Gastroesophageal sphincter (tissue), 4 donors: ENCODE measurements around the gene SMARCAL1. TPM values are rescaled to one million over a fixed set of nuclear protein-coding genes. Genes with fewer than 3 reads are reported as not detected.

ENCODE experiments used
- ATAC-seq: fragments of 150-250 bp; one replicate; pipeline ENCODE4 v1.9.1; 2016; ENCODE audit warnings: mild to moderate bottlenecking, moderate library complexity
- H3K27ac ChIP-seq, 4 donors: fragments of 200-600 bp; sonication (generic) in 3 of 4; 1 replicate in 3 of 4; 2 replicates in 1 of 4; pipeline ENCODE4 v1.5.1; 2016 to 2019
- H3K27me3 ChIP-seq: fragments of 200-600 bp; sonication (generic); one replicate; pipeline ENCODE4 v1.5.1; 2019
- H3K36me3 ChIP-seq, 2 donors: fragments of 200-600 bp; sonication (generic); one replicate each; pipeline ENCODE4 v1.5.1; 2019; ENCODE audit warnings: control low read depth in 1 of 2
- H3K4me1 ChIP-seq, 3 donors: fragments of 200-600 bp; sonication (generic); 1 replicate in 2 of 3; 2 replicates in 1 of 3; pipeline ENCODE4 v1.5.1; 2016 to 2019; ENCODE audit warnings: control low read depth in 2 of 3
- H3K4me3 ChIP-seq, 2 donors: fragments of 200-600 bp; sonication (generic); one replicate each; pipeline ENCODE4 v1.5.1; 2019; ENCODE audit warnings: mild to moderate bottlenecking in 1 of 2, moderate library complexity in 1 of 2
- H3K9me3 ChIP-seq, 3 donors: fragments of 200-600 bp; sonication (generic); one replicate each; pipeline ENCODE4 v1.5.1; 2017 to 2019; ENCODE audit warnings: control low read depth in 2 of 3
- EP300 ChIP-seq: sonication (generic); formaldehyde crosslinking; IDR thresholded peaks from one replicate; pipeline ENCODE4 v1.6.1; 2017; ENCODE audit warnings: antibody characterized with exemption, mild to moderate bottlenecking
- POLR2A ChIP-seq, 2 donors: fragments of 450-650 bp; IDR thresholded peaks; one replicate each; pipeline ENCODE4 v1.6.1; 2017; ENCODE audit warnings: antibody characterized with exemption in 2 of 2, mild to moderate bottlenecking in 2 of 2, moderate library complexity in 1 of 2
- POLR2AphosphoS5 ChIP-seq: sonication (generic); formaldehyde crosslinking; IDR thresholded peaks from one replicate; pipeline ENCODE4 v1.6.1; 2017; ENCODE audit warnings: antibody characterized with exemption
- WGBS, 2 donors: methylation state at CpG; one replicate each; pipeline ENCODE4 v1.1.5; 2018; ENCODE audit warnings: low coverage in 1 of 2; 5-methylcytosine and 5-hydroxymethylcytosine counted together
- total RNA-seq, 4 donors: library from RNA; depleted of rRNA; stranded (reverse); fragments of >200 nt; gene quantifications; one replicate each; pipeline ENCODE4 v1.1.0, GENCODE V29; 2016
- TF ChIP-seq, protein P1 (sequence below), 4 experiments: fragments of 200-600 bp in 2 of 4; fragments of 450-650 bp in 2 of 4; sonication (generic) in 1 of 4; IDR thresholded peaks; one replicate each; pipeline ENCODE4 v1.5.1; 2017 to 2019; ENCODE audit warnings: antibody characterized with exemption in 4 of 4, mild to moderate bottlenecking in 2 of 4, moderate library complexity in 2 of 4

The SMARCAL1 gene
- total RNA-seq, 4 donors from 2014 or later: 7.5 to 14.7 (median 10.7) TPM

DNA sequence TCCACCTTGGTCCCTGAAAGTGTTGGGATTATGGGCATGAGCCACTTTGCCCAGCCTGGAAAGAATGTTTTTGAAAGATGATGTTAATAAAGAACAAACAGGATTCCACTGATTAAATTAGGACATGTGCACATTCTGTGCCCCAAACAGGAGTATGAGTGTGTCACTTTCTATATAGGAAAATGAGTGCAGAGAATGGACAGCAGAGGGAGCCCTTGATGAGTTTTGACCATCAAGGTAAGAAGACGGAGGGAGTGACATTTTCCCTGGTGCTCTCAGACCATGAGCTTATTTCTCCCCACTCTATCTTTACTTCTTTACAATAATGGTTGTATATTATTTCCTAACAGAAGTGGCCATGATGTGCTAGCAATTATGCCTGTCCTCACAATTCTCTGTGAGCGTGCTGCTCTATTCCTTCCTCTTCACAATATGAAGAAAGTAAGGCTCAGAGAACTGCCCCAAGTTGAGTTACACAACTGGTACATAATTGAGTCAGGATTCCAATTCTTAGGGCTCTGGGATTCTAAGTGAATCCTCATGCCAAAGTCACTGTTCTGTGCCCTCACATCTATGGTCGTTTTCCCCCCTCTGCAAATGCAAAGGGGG is 107.0 kb downstream of the SMARCAL1 start:
- Histone ChIP-seq H3K27me3 (no peaks in the 10 kb centered on the region), H3K36me3 (no peaks in the 10 kb centered on the region), H3K4me1 (peaks cover 3 to 29% (median 4%) of the 10 kb centered on the region in 3 donors), H3K27ac (peak overlapping the region in 1 of 4 donors; percentile 26), H3K9me3 (no peaks in the 10 kb centered on the region), H3K4me3 (no peak overlapping the region)
- 43 to 50% methylated on average over 2 of the region's 3 CpGs for WGBS, 2 donors
- TF ChIP-seq POLR2AphosphoS5: peak; percentile 49
- TF ChIP-seq EP300: no peak
- TF ChIP-seq, protein P1, sequence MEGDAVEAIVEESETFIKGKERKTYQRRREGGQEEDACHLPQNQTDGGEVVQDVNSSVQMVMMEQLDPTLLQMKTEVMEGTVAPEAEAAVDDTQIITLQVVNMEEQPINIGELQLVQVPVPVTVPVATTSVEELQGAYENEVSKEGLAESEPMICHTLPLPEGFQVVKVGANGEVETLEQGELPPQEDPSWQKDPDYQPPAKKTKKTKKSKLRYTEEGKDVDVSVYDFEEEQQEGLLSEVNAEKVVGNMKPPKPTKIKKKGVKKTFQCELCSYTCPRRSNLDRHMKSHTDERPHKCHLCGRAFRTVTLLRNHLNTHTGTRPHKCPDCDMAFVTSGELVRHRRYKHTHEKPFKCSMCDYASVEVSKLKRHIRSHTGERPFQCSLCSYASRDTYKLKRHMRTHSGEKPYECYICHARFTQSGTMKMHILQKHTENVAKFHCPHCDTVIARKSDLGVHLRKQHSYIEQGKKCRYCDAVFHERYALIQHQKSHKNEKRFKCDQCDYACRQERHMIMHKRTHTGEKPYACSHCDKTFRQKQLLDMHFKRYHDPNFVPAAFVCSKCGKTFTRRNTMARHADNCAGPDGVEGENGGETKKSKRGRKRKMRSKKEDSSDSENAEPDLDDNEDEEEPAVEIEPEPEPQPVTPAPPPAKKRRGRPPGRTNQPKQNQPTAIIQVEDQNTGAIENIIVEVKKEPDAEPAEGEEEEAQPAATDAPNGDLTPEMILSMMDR (IDR thresholded peaks at IDR 0.05): peak; percentile 78 to 90 (median 86)
- ATAC-seq: peak; percentile 79

DNA sequence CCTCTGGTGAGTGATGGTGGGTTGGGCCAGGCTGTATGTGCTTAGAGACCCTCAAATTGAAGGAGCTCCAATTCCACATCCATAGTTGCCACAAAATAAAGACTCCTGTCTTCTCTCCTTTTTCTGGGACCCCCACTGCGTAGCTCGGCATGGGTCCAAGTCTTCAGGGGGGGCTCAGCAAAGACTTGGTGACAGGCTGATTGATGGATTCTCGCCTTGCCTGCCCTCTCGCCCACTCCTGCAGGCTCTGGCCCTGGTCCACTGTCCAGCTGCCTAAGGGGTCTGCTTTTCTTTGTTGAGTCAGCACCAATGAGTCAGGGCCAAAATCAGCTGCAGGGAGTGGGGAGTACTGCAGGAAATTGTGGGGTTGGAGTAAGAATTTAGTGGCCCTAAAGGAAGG is 107.8 kb downstream of the SMARCAL1 start:
- no peaks in the 10 kb centered on the region for H3K27me3 ChIP-seq

DNA sequence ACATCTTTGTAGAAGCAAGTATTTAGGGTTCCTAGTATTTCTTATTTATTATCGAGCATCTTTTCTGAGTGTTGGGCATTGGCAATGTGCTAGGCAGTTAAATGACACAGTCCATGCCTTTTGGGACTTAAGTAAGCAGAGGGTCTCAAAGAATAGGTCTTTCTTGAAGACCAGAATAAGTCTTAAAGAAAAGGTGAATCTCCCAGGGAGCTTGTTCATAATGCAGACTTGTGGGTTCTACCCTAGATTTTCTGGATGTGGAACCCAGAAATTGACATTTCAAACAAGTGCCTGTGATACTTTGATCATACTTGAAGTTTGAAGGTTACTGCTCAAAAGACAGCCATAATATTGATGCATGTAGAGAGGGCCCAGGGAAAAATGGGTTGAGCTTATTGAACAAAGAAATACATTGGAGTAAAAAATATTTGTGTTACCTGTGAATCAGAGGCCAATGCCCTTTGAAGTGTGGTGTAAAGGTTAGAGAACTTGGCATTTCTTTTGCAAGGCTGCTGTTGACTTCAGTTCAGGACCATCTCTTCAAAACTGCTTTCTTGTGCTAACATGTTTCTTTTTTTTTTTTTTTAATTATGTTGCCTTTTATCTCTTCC is 110.7 kb downstream of the SMARCAL1 start:
- TF ChIP-seq, protein P1 (IDR thresholded peaks at IDR 0.05): no peak
- no peak for TF ChIP-seq EP300
- 85 to 100% methylated on average over 1 of the region's 1 CpG for WGBS, 2 donors
- no peaks in the 10 kb centered on the region for H3K36me3 ChIP-seq
- no peak overlapping the region for H3K4me3 ChIP-seq
- H3K4me1 ChIP-seq: peaks cover 3 to 23% (median 4%) of the 10 kb centered on the region in 3 donors
- H3K27ac ChIP-seq: no peak overlapping the region
- ATAC-seq: no peak
- no peaks in the 10 kb centered on the region for H3K9me3 ChIP-seq
- no peaks in the 10 kb centered on the region for H3K27me3 ChIP-seq

More for the DNA sequence above, 107.8 kb downstream of the SMARCAL1 start:
- TF ChIP-seq POLR2A (IDR thresholded peaks at IDR 0.05) (no peak), POLR2AphosphoS5 (no peak), EP300 (no peak)
- TF ChIP-seq, protein P1 (IDR thresholded peaks at IDR 0.05): no peak
- Histone ChIP-seq H3K27ac (no peak overlapping the region), H3K4me3 (no peak overlapping the region), H3K4me1 (peaks cover 3 to 29% (median 4%) of the 10 kb centered on the region in 3 donors), H3K36me3 (no peaks in the 10 kb centered on the region), H3K9me3 (no peaks in the 10 kb centered on the region)
- 55 to 73% methylated on average over 2 to 4 of the region's 4 CpGs for WGBS, 2 donors
- ATAC-seq: no peak

DNA sequence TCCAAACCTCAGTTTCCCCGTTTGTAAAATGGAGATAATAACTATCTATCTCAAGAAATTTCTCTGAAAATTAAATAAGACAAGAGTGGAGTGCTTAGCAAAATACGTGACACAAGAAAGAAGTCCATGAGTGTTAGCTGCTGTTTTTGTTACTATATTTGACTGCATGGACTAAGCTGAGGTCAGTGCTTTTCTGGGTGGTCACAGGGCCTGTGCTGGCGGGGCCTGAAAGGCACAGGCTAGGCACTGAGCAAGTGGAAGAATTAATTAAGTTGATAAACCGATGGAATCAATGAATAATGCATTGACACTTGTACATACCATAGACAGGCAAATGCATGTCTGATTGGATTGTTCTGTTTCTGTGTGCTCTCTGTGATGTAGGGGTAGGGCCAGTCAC is 113.7 kb downstream of the SMARCAL1 start:
- no peaks in the 10 kb centered on the region for H3K36me3 ChIP-seq
- H3K9me3 ChIP-seq: no peaks in the 10 kb centered on the region
- peaks cover 0 to 5% (median 0%) of the 10 kb centered on the region in 3 donors for H3K4me1 ChIP-seq
- H3K4me3 ChIP-seq: no peak overlapping the region
- H3K27me3 ChIP-seq: no peaks in the 10 kb centered on the region
- H3K27ac ChIP-seq: no peak overlapping the region
- ATAC-seq: no peak
- TF ChIP-seq POLR2AphosphoS5 (no peak), EP300 (no peak), POLR2A (IDR thresholded peaks at IDR 0.05) (no peak)
- TF ChIP-seq, protein P1 (IDR thresholded peaks at IDR 0.05): no peak
- WGBS, 2 donors: 67 to 77% methylated on average over 3 to 4 of the region's 4 CpGs

DNA sequence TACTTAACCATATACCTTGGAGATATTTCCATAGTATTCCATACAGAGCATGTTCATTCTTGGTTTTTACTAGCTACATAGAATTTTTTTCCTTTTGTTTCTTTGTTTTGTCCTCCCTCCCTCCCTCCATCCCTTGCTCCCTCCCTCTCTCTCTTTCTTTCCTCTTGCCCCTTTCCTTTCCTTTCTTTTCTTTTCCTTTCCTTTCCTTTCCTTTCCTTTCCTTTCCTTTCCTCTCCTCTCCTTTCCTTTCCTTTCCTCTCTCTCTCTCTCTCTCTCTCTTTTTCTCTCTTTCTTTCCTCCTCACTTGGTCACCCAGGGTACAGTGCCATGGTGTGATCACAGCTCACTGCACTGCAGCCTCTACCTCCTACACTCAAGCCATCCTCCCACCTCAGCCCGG is 114.7 kb downstream of the SMARCAL1 start:
- no peak overlapping the region for H3K4me3 ChIP-seq
- no peaks in the 10 kb centered on the region for H3K9me3 ChIP-seq
- no peaks in the 10 kb centered on the region for H3K36me3 ChIP-seq
- WGBS, 2 donors: 71% methylated on average over 1 of the region's 1 CpG; no CpG with 5 or more reads in 1 of the 2 donors
- peaks cover 0 to 5% (median 0%) of the 10 kb centered on the region in 3 donors for H3K4me1 ChIP-seq
- no peak for ATAC-seq
- TF ChIP-seq POLR2A (IDR thresholded peaks at IDR 0.05): no peak
- TF ChIP-seq POLR2AphosphoS5: no peak
- TF ChIP-seq, protein P1 (IDR thresholded peaks at IDR 0.05): no peak
- no peak for TF ChIP-seq EP300
- H3K27ac ChIP-seq: no peak overlapping the region
- H3K27me3 ChIP-seq: no peaks in the 10 kb centered on the region
